ENCODE measurements around the gene ISLR. TPM values are rescaled to one million over a fixed set of nuclear protein-coding genes. Genes with fewer than 3 reads are reported as not detected.
A peak's percentile ranks its signal among the peaks of the same experiment; 100 is the strongest.

Gene ISLR
- polyA plus RNA-seq, 1 donor (not counting 4 experiments of a cell fraction or from before 2014, with no cell fraction given) = not detected

DNA sequence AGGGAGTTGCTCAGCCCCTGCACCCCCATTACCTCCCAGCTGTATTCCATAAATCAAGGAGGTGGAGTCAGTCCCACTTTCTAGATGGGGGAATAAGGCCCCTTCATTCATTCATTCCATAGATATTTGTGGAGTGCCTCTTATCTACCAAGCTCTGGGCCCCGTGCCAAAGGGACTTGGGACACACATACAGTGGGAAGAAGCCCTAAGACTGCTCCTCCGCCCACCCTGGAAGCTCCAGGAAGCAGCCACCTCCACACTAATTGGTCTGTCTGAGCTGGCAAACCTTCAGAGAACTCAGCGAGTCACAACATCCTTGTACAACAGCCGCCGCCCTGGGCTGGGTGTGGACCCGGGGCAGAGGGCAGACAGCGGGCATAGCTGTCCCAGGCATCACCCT, 22.7 kb downstream of the ISLR start:
- Histone ChIP-seq H4K20me1 (ENCODE audit: control insufficient read depth, extremely low read depth, insufficient read depth, low read length) (no peaks in the 10 kb centered on the region), H3K9me3 (ENCODE audit: control insufficient read depth, low read depth, low read length) (no peaks in the 10 kb centered on the region), H3K9me1 (ENCODE audit: control insufficient read depth, extremely low read depth, insufficient read depth, low read length) (peaks cover 4% of the 10 kb centered on the region), H3K36me3 (ENCODE audit: control insufficient read depth in 2 of 2, extremely low read depth in 1 of 2, insufficient read depth in 2 of 2, low read length in 2 of 2) (no peaks in the 10 kb centered on the region), H3K27me3 (ENCODE audit: control insufficient read depth, extremely low read depth, insufficient read depth, low read length) (no peaks in the 10 kb centered on the region), H3K79me2 (ENCODE audit: control insufficient read depth, insufficient read depth, low read length) (no peaks in the 10 kb centered on the region), H3K4me2 (ENCODE audit: control insufficient read depth, extremely low read depth, insufficient read depth, low read depth, low read length) (no peak overlapping the region), H3K4me1 (ENCODE audit: control insufficient read depth, extremely low read depth, insufficient read depth, low read length) (peaks cover 36% of the 10 kb centered on the region), H3K9ac (ENCODE audit: control insufficient read depth, extremely low read depth, insufficient read depth, low read length) (no peak overlapping the region), H3K4me3 (ENCODE audit: control insufficient read depth in 2 of 3, extremely low read depth in 1 of 3, insufficient read depth in 2 of 3, low read depth in 1 of 3, low read length in 3 of 3) (no peak overlapping the region), H3K27ac (ENCODE audit: control insufficient read depth, insufficient read depth, low read length) (no peak overlapping the region), H2AFZ (ENCODE audit: control insufficient read depth, low read length) (no peak overlapping the region)
- peak; percentile 29 for FAIRE-seq
- DNase-seq (ENCODE audit: low read depth, low spot score) = no peak
- dilution Hi-C loops (cut with MboI; ENCODE audit: extremely low pct_ligation_motif_present, low sequenced_read_pairs) = no loop called here
- TF ChIP-seq, protein P1, sequence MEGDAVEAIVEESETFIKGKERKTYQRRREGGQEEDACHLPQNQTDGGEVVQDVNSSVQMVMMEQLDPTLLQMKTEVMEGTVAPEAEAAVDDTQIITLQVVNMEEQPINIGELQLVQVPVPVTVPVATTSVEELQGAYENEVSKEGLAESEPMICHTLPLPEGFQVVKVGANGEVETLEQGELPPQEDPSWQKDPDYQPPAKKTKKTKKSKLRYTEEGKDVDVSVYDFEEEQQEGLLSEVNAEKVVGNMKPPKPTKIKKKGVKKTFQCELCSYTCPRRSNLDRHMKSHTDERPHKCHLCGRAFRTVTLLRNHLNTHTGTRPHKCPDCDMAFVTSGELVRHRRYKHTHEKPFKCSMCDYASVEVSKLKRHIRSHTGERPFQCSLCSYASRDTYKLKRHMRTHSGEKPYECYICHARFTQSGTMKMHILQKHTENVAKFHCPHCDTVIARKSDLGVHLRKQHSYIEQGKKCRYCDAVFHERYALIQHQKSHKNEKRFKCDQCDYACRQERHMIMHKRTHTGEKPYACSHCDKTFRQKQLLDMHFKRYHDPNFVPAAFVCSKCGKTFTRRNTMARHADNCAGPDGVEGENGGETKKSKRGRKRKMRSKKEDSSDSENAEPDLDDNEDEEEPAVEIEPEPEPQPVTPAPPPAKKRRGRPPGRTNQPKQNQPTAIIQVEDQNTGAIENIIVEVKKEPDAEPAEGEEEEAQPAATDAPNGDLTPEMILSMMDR (optimal IDR thresholded peaks at IDR 0.05 in 1 of 3, IDR thresholded peaks at IDR 0.05 in 1 of 3, conservative IDR thresholded peaks at IDR 0.05 in 1 of 3; ENCODE audit: extremely low read depth in 1 of 3, insufficient read depth in 2 of 3, low read length in 3 of 3) = no peak
- no peak for TF ChIP-seq EZH2 (IDR thresholded peaks at IDR 0.05; ENCODE audit: low read length)

DNA sequence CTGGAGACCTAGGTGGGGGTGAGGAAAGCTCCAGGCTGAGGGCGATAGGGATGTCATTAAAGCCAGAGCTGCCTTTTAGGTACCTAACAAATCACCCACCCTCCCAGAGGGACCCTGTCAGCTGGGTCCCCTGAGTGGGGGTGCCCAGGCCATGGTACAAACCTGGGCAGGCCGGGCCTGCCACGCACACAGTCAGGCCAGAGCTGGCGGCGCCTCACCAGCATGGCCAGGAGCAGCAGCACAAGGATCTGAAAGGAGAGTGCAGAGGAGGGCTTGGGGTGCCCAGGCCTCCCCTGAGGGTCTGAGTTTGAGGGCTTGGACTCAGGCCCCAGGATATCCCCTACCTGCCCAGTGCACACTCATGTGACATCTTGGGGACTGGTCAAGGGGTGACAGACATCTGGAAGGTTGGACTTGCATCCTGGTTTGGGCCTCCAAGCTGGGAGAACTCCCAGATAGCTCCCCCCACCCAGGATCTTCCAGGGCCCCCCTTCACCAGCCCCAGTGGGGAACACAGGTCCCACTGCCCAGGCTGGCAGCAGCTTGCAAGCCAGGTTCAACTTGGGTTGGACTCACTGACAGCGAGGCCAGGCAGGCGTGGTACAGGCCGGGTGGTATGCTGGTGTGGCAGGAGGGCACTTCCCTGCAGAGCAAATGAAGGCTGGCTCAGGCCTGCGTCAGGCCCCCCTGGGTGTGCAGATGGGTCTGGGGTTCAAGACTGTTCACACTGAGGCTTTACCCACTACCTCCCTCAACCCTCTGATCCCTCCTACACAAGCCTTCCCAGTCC, 23.9 kb downstream of the ISLR start:
- Histone ChIP-seq H3K4me3 (ENCODE audit: control insufficient read depth in 2 of 3, extremely low read depth in 1 of 3, insufficient read depth in 2 of 3, low read depth in 1 of 3, low read length in 3 of 3) (no peak overlapping the region), H3K36me3 (ENCODE audit: control insufficient read depth in 2 of 2, extremely low read depth in 1 of 2, insufficient read depth in 2 of 2, low read length in 2 of 2) (no peaks in the 10 kb centered on the region), H3K4me1 (ENCODE audit: control insufficient read depth, extremely low read depth, insufficient read depth, low read length) (peaks cover 48% of the 10 kb centered on the region), H2AFZ (ENCODE audit: control insufficient read depth, low read length) (no peak overlapping the region), H3K9ac (ENCODE audit: control insufficient read depth, extremely low read depth, insufficient read depth, low read length) (no peak overlapping the region), H3K9me3 (ENCODE audit: control insufficient read depth, low read depth, low read length) (no peaks in the 10 kb centered on the region), H3K27ac (ENCODE audit: control insufficient read depth, insufficient read depth, low read length) (no peak overlapping the region), H4K20me1 (ENCODE audit: control insufficient read depth, extremely low read depth, insufficient read depth, low read length) (no peaks in the 10 kb centered on the region), H3K79me2 (ENCODE audit: control insufficient read depth, insufficient read depth, low read length) (no peaks in the 10 kb centered on the region), H3K27me3 (ENCODE audit: control insufficient read depth, extremely low read depth, insufficient read depth, low read length) (no peaks in the 10 kb centered on the region), H3K9me1 (ENCODE audit: control insufficient read depth, extremely low read depth, insufficient read depth, low read length) (peaks cover 6% of the 10 kb centered on the region), H3K4me2 (ENCODE audit: control insufficient read depth, extremely low read depth, insufficient read depth, low read depth, low read length) (no peak overlapping the region)
- DNase-seq (ENCODE audit: low read depth, low spot score) = no peak
- no peak for FAIRE-seq
- dilution Hi-C loops (cut with MboI; ENCODE audit: extremely low pct_ligation_motif_present, low sequenced_read_pairs) = no loop called here
- no peak for TF ChIP-seq EZH2 (IDR thresholded peaks at IDR 0.05; ENCODE audit: low read length)
- TF ChIP-seq, protein P1 (optimal IDR thresholded peaks at IDR 0.05 in 1 of 3, IDR thresholded peaks at IDR 0.05 in 1 of 3, conservative IDR thresholded peaks at IDR 0.05 in 1 of 3; ENCODE audit: extremely low read depth in 1 of 3, insufficient read depth in 2 of 3, low read length in 3 of 3) = no peak

All from keratinocyte (primary cell).